HepG2 (cell line): Measurements from ENCODE around the gene IL1RL2. TPM values are rescaled to one million over a fixed set of nuclear protein-coding genes. Genes with fewer than 3 reads are reported as not detected.

ENCODE experiments used
- ATAC-seq: fragments of 200-7000 bp; cut with Tn5 transposase; 3 replicates; pipeline ENCODE4 v1.9.1; 2020; ENCODE audit warnings: mild to moderate bottlenecking, moderate library complexity
- BruUV-seq: library from RNA; stranded (reverse); fragments of 400-500 nt; replicated peaks from 2 replicates; lab custom pipeline; 2021; lab: Mats Ljungman, UMichigan
- CTCF ChIA-PET: fragments of 300-600 bp; formaldehyde crosslinking; extraction: SDS; loops from one replicate; lab custom pipeline; 2021; ENCODE audit warnings: low total read pairs, inconsistent platforms, low intra/inter-chr PET ratio; lab: Yijun Ruan, JAX
- POLR2A ChIA-PET: fragments of 350-600 bp; sonication (Branson Sonifier 250); formaldehyde crosslinking; loops from one replicate; lab custom pipeline; 2020; ENCODE audit warnings: antibody characterized with exemption, inconsistent platforms; lab: Yijun Ruan, JAX
- DNase-seq: peaks from one replicate; pipeline ENCODE4 v3.0.0-alpha.2; 2015; ENCODE audit warnings: low spot score
- FAIRE-seq: peaks from 3 replicates; lab custom pipeline; 2011; peaks lifted over from hg19 to GRCh38; lab: Jason Lieb, UNC
- H2AFZ ChIP-seq: one replicate; pipeline ENCODE4 v1.6.1; 2011; ENCODE audit warnings: low read length, inconsistent platforms
- H3K27ac ChIP-seq: fragments of 300-600 bp; 3 replicates; pipeline ENCODE4 v1.8.0; 2011; ENCODE audit warnings: mixed run types, mild to moderate bottlenecking, mixed read lengths, low read length, inconsistent platforms; ENCODE audit not compliant: insufficient read depth; ENCODE audit errors: extremely low read length
- H3K27me3 ChIP-seq, 2 experiments: fragments of 200-600 bp in 1 of 2; 2 replicates in 1 of 2; 3 replicates in 1 of 2; pipeline versions ENCODE4 v1.6.0 to v1.8.0; 2011; ENCODE audit warnings: low read length in 2 of 2, mild to moderate bottlenecking in 2 of 2, moderate library complexity in 2 of 2, inconsistent platforms in 1 of 2; ENCODE audit not compliant: insufficient read depth in 2 of 2, control insufficient read depth in 1 of 2
- H3K36me3 ChIP-seq, 2 experiments: fragments of 200-600 bp in 1 of 2; replicated peaks in 1 of 2; 2 replicates in 1 of 2; 3 replicates in 1 of 2; pipeline versions ENCODE4 v1.5.1 to v1.8.0; 2011; ENCODE audit warnings: low read length in 2 of 2, inconsistent platforms in 1 of 2; ENCODE audit not compliant: insufficient read depth in 2 of 2, control insufficient read depth in 1 of 2
- H3K4me1 ChIP-seq: 2 replicates; pipeline ENCODE4 v1.5.1; 2012; ENCODE audit warnings: low read length, inconsistent platforms; ENCODE audit not compliant: insufficient read depth
- H3K4me2 ChIP-seq: 2 replicates; pipeline ENCODE4 v1.6.0; 2011; ENCODE audit warnings: low read depth, low read length, inconsistent platforms
- H3K4me3 ChIP-seq, 3 experiments: fragments of 200-600 bp in 1 of 3; sonication (generic), shearing (Covaris generic) in 1 of 3; replicated peaks in 1 of 3; 2 replicates each; pipeline ENCODE4 v1.5.1; 2011 to 2016; ENCODE audit warnings: low read length in 3 of 3, inconsistent platforms in 2 of 3, low read depth in 2 of 3, mild to moderate bottlenecking in 2 of 3, control low read depth in 1 of 3, mixed read lengths in 1 of 3; ENCODE audit not compliant: insufficient read depth in 1 of 3
- H3K79me2 ChIP-seq: one replicate; pipeline ENCODE4 v1.6.1; 2011; ENCODE audit warnings: low read length, inconsistent platforms; ENCODE audit not compliant: insufficient read depth
- H3K9ac ChIP-seq: 2 replicates; pipeline ENCODE4 v1.6.0; 2011; ENCODE audit warnings: mild to moderate bottlenecking, low read depth, low read length, inconsistent platforms; ENCODE audit not compliant: insufficient read depth
- H3K9me3 ChIP-seq: 2 replicates; pipeline ENCODE4 v1.5.1; 2012; ENCODE audit warnings: mild to moderate bottlenecking, low read length
- H4K20me1 ChIP-seq: 2 replicates; pipeline ENCODE4 v1.6.0; 2011; ENCODE audit warnings: inconsistent platforms, mild to moderate bottlenecking, low read length, moderate library complexity; ENCODE audit not compliant: insufficient read depth
- CBFB ChIP-seq: sonication (generic); formaldehyde crosslinking; IDR thresholded peaks from 2 replicates; pipeline ENCODE4 v1.4.0; 2020; ENCODE audit warnings: missing genetic modification reagents
- CC2D1A ChIP-seq: sonication (generic); formaldehyde crosslinking; IDR thresholded peaks from 2 replicates; pipeline ENCODE4 v1.8.1; 2023; ENCODE audit warnings: mild to moderate bottlenecking, missing genetic modification reagents
- GABPA ChIP-seq, 2 experiments: IDR thresholded peaks; 2 replicates each; pipeline ENCODE4 v1.6.1; 2011 to 2016; ENCODE audit warnings: low read depth in 2 of 2, low read length in 1 of 2, missing biosample characterization in 1 of 2, missing genetic modification characterization in 1 of 2
- GABPB1 ChIP-seq: IDR thresholded peaks from 2 replicates; pipeline ENCODE4 v1.6.1; 2016; ENCODE audit warnings: mild to moderate bottlenecking, missing genetic modification reagents, moderate library complexity, missing compliant biosample characterization
- HNF4A ChIP-seq: sonication (generic); formaldehyde crosslinking; IDR thresholded peaks from 2 replicates; pipeline ENCODE4 v1.4.0; 2020; ENCODE audit warnings: missing genetic modification reagents
- MIER3 ChIP-seq: IDR thresholded peaks from 2 replicates; pipeline ENCODE4 v1.6.1; 2016; ENCODE audit warnings: missing compliant biosample characterization, borderline replicate concordance
- NR2C2 ChIP-seq: sonication (generic); formaldehyde crosslinking; IDR thresholded peaks from 2 replicates; pipeline ENCODE4 v1.4.0; 2020; ENCODE audit warnings: missing genetic modification reagents, mild to moderate bottlenecking, moderate library complexity, borderline replicate concordance
- NR3C1 ChIP-seq: sonication (generic); formaldehyde crosslinking; IDR thresholded peaks from 2 replicates; pipeline ENCODE4 v1.4.0; 2020; ENCODE audit warnings: missing genetic modification reagents
- NRL ChIP-seq: sonication (generic); formaldehyde crosslinking; IDR thresholded peaks from 2 replicates; pipeline ENCODE4 v1.5.0; 2020; ENCODE audit warnings: missing genetic modification reagents, mild to moderate bottlenecking, moderate library complexity, borderline replicate concordance
- TBL1XR1 ChIP-seq: fragments of 150-350 bp; IDR thresholded peaks from 2 replicates; pipeline ENCODE4 v1.6.1; 2014; ENCODE audit warnings: borderline replicate concordance, low read length; ENCODE audit not compliant: partially characterized antibody
- TEF ChIP-seq: sonication (generic); formaldehyde crosslinking; IDR thresholded peaks from 2 replicates; pipeline ENCODE4 v1.5.0; 2020; ENCODE audit warnings: missing genetic modification reagents
- TGIF2 ChIP-seq: IDR thresholded peaks from 2 replicates; pipeline ENCODE4 v1.6.1; 2016; ENCODE audit warnings: control low read depth, missing compliant biosample characterization
- ZNF331 ChIP-seq: sonication (generic); formaldehyde crosslinking; IDR thresholded peaks from 2 replicates; pipeline ENCODE4 v1.4.0; 2020; ENCODE audit warnings: missing genetic modification reagents
- ZNF34 ChIP-seq: sonication (generic); formaldehyde crosslinking; IDR thresholded peaks from 2 replicates; pipeline ENCODE4 v1.4.0; 2020; ENCODE audit warnings: mild to moderate bottlenecking, missing genetic modification reagents, borderline replicate concordance
- WGBS: methylation state at CpG from one replicate; pipeline ENCODE4 v1.1.6; 2017; ENCODE audit warnings: low lambda C conversion rate; 5-methylcytosine and 5-hydroxymethylcytosine counted together
- in situ Hi-C: cut with HindIII; loops from 2 replicates; pipeline ENCODE4 v1.10.0; 2017; ENCODE audit warnings: low pct_unique_long_range_greater_than_20kb; ENCODE audit not compliant: extremely low pct_ligation_motif_present
- intact Hi-C: fragments of 100-400 bp; cut with micrococcal nuclease; formaldehyde crosslinking; loops from one replicate; pipeline ENCODE4 v1.10.0; 2022; ENCODE audit not compliant: unreplicated experiment
- polyA plus RNA-seq, 8 experiments: library from polyadenylated mRNA; depleted of rRNA in 3 of 8; stranded (reverse) in 7 of 8; unstranded in 1 of 8; fragments of >200 nt; fragmentation: Illumina TruSeq in 4 of 8; extraction: Trizol in 4 of 8; gene quantifications; 2 replicates each; pipeline versions ENCODE4 v1.2.1 to v1.2.3, GENCODE V29; 2011 to 2016; ENCODE audit warnings: low read depth in 4 of 8, missing spikeins in 1 of 8, mixed read lengths in 1 of 8; ENCODE audit not compliant: insufficient read depth in 1 of 8
- total RNA-seq, 5 experiments: library from RNA; depleted of rRNA; stranded (reverse); fragments of >200 nt; fragmentation: Illumina TruSeq; extraction: Trizol; gene quantifications; 2 replicates each; pipeline ENCODE4 v1.2.3, GENCODE V29; 2016; ENCODE audit warnings: low read depth in 1 of 5
- TF ChIP-seq, protein P1 (sequence below): sonication (generic); formaldehyde crosslinking; IDR thresholded peaks from 2 replicates; pipeline ENCODE4 v1.4.0; 2020; ENCODE audit warnings: missing genetic modification reagents

IL1RL2 gene
- total and polyA plus RNA-seq, 2 of the 13 experiments (the other 11 are each of a cell fraction or from before 2014, with no cell fraction given), result 0.03 TPM; not detected in 1

DNA sequence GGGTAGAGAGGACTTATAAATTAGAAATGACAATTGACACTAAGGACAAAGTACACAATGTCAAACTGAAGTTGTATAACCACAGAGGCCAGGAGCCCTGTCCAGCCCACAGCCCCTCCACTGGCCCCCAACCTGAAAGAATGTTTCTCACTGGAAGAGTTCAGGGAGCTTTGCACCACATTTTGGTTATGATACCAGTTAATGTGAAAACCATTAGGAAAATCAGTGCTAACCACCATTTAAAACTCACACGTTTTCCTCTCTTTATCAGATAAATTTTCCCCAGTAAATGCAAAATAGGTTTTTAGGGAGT lies 6.2 kb upstream of the IL1RL2 start (continued):
- peak; percentile 91 for TF ChIP-seq TEF
- TF ChIP-seq HNF4A, result peak; percentile 36; the same call in 1 of the 2 replicates
- no peak for TF ChIP-seq NRL (CRISPR knock-in tag)
- no peak for TF ChIP-seq TBL1XR1

DNA sequence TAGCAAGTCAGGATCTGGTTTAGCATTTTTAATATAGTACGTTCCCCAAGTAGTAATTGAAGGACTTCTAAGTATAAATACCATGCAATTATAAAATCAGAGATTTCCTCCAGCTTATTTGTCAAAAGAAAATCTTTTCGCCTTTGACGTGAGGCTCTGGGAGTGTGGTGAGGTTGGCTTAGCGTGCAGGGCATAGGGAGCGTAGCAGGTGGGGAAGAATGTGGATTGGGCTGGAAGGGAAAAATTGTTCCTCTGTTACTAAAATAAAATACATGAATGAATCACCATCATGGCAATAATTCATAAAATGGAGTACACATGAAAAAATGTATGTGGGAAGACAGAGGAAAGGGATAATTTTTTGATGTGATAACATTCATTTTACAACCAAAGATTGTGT lies 5.4 kb upstream of the IL1RL2 start:
- no peaks in the 10 kb centered on the region for H3K27me3 ChIP-seq
- DNase-seq (no peak), FAIRE-seq (no peak), ATAC-seq (no peak)
- ChIA-PET POLR2A (no interaction called here), CTCF (no interaction called here)
- BruUV-seq, result no TSS peak
- no peak overlapping the region for H2AFZ ChIP-seq
- TF ChIP-seq ZNF34 (CRISPR knock-in tag), result no peak
- no peak overlapping the region for H3K27ac ChIP-seq
- in situ Hi-C loops, result no loop called here
- WGBS, result 98% methylated on average over 5 of the region's 5 CpGs
- intact Hi-C loops, result no loop called here
- no peak overlapping the region for H3K4me2 ChIP-seq
- H3K9me3 ChIP-seq, result no peaks in the 10 kb centered on the region
- H4K20me1 ChIP-seq, result no peaks in the 10 kb centered on the region
- no peaks in the 10 kb centered on the region for H3K79me2 ChIP-seq
- H3K4me3 ChIP-seq, result no peak overlapping the region
- peaks cover 54% of the 10 kb centered on the region for H3K4me1 ChIP-seq
- H3K9ac ChIP-seq, result no peak overlapping the region
- peaks cover 8 to 17% of the 10 kb centered on the region in 2 experiments; a peak in 4 of 5 replicates for H3K36me3 ChIP-seq

GRCh38 chr2:102181919-102182635 lies 4.7 kb upstream of the IL1RL2 start:
- Histone ChIP-seq H3K4me2 (no peak overlapping the region), H3K4me1 (peaks cover 57% of the 10 kb centered on the region), H2AFZ (no peak overlapping the region), H3K79me2 (no peaks in the 10 kb centered on the region), H3K27me3 (no peaks in the 10 kb centered on the region), H3K9ac (no peak overlapping the region), H3K36me3 (peaks cover 5 to 10% of the 10 kb centered on the region in 2 experiments; a peak in 2 of 5 replicates), H3K4me3 (no peak overlapping the region), H4K20me1 (no peaks in the 10 kb centered on the region), H3K9me3 (no peaks in the 10 kb centered on the region), H3K27ac (no peak overlapping the region)
- ATAC-seq, result peak; percentile 40
- no TSS peak for BruUV-seq
- 88% methylated on average over 7 of the region's 7 CpGs for WGBS
- intact Hi-C loops (no loop called here), in situ Hi-C loops (no loop called here)
- CTCF ChIA-PET, result no interaction called here
- DNase-seq, result no peak
- POLR2A ChIA-PET, result no interaction called here
- no peak for FAIRE-seq
- no peak for TF ChIP-seq NR3C1 (CRISPR knock-in tag)
- 0 out of 2 replicates have a peak, but pooled peaks have one; percentile 17 for TF ChIP-seq GABPB1
- no peak for TF ChIP-seq CBFB (CRISPR knock-in tag)
- TF ChIP-seq NR2C2, result peak; percentile 85
- TF ChIP-seq TGIF2 (CRISPR knock-in tag), result no peak
- TF ChIP-seq MIER3, result 0 out of 2 replicates have a peak, but pooled peaks have one; percentile 30
- TF ChIP-seq, protein P1, sequence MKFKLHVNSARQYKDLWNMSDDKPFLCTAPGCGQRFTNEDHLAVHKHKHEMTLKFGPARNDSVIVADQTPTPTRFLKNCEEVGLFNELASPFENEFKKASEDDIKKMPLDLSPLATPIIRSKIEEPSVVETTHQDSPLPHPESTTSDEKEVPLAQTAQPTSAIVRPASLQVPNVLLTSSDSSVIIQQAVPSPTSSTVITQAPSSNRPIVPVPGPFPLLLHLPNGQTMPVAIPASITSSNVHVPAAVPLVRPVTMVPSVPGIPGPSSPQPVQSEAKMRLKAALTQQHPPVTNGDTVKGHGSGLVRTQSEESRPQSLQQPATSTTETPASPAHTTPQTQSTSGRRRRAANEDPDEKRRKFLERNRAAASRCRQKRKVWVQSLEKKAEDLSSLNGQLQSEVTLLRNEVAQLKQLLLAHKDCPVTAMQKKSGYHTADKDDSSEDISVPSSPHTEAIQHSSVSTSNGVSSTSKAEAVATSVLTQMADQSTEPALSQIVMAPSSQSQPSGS (CRISPR knock-in tag), result no peak
- TF ChIP-seq CC2D1A, result no peak
- no peak for TF ChIP-seq GABPA (IDR thresholded peaks at IDR 0.05; ENCODE audit: low read depth, low read length)
- peak; percentile 65 for TF ChIP-seq GABPA (CRISPR knock-in tag; IDR thresholded peaks at IDR 0.05; ENCODE audit: low read depth)
- no peak for TF ChIP-seq ZNF331 (CRISPR knock-in tag)
